Liver (tissue), 9 donors: ENCODE data around the gene OTX2. TPM values are rescaled to one million over a fixed set of nuclear protein-coding genes. Genes with fewer than 3 reads are reported as not detected.

Experiments
- DNase-seq: peaks from one replicate; pipeline ENCODE4 v3.0.0-alpha.2; 2017; ENCODE audit warnings: low spot score
- H3K27ac ChIP-seq, 2 donors: one replicate each; pipeline ENCODE4 v1.7.0; 2013; ENCODE audit warnings: inconsistent platforms in 2 of 2, low read length in 2 of 2, control low read depth in 1 of 2, low read depth in 1 of 2, mild to moderate bottlenecking in 1 of 2
- H3K27me3 ChIP-seq, 4 donors: one replicate each; pipeline versions ENCODE4 v1.6.1 to v1.7.0; 2013; ENCODE audit warnings: low read length in 3 of 4, inconsistent platforms in 1 of 4, mild to moderate bottlenecking in 1 of 4, moderate library complexity in 1 of 4; ENCODE audit not compliant: control insufficient read depth in 4 of 4, insufficient read depth in 4 of 4
- H3K36me3 ChIP-seq, 4 donors: one replicate each; pipeline versions ENCODE4 v1.6.1 to v1.7.0; 2013; ENCODE audit warnings: low read length in 3 of 4, mild to moderate bottlenecking in 3 of 4, low read depth in 1 of 4, moderate library complexity in 1 of 4; ENCODE audit not compliant: control insufficient read depth in 4 of 4, insufficient read depth in 3 of 4
- H3K4me1 ChIP-seq, 4 donors: one replicate each; pipeline versions ENCODE4 v1.6.1 to v1.7.0; 2013; ENCODE audit warnings: low read length in 3 of 4, mild to moderate bottlenecking in 3 of 4, moderate library complexity in 1 of 4; ENCODE audit not compliant: control insufficient read depth in 4 of 4, insufficient read depth in 4 of 4
- H3K4me3 ChIP-seq, 3 donors: one replicate each; pipeline versions ENCODE4 v1.6.1 to v1.7.0; 2013; ENCODE audit warnings: low read length in 3 of 3, control low read depth in 1 of 3, low read depth in 1 of 3, mild to moderate bottlenecking in 1 of 3
- H3K9ac ChIP-seq, 2 donors: one replicate each; pipeline ENCODE4 v1.7.0; 2013; ENCODE audit warnings: low read length in 2 of 2, mild to moderate bottlenecking in 2 of 2, moderate library complexity in 2 of 2, control low read depth in 1 of 2, low read depth in 1 of 2
- H3K9me3 ChIP-seq, 4 donors: one replicate each; pipeline versions ENCODE4 v1.6.1 to v1.7.0; 2013; ENCODE audit warnings: low read length in 3 of 4; ENCODE audit not compliant: control insufficient read depth in 4 of 4
- ATF3 ChIP-seq: IDR thresholded peaks from 2 replicates; pipeline ENCODE4 v1.6.1; 2016; ENCODE audit warnings: antibody characterized with exemption
- CTCF ChIP-seq: fragments of 150-350 bp; IDR thresholded peaks from 2 replicates; pipeline ENCODE4 v1.5.1; 2017; ENCODE audit warnings: improper control_type of control experiment, low read depth, low read length; ENCODE audit not compliant: missing input control
- EGR1 ChIP-seq, 2 donors: IDR thresholded peaks; 2 replicates each; pipeline ENCODE4 v1.6.1; 2016 to 2018; ENCODE audit warnings: antibody characterized with exemption in 2 of 2, low read depth in 2 of 2
- FOXA1 ChIP-seq: IDR thresholded peaks from 2 replicates; pipeline ENCODE4 v1.6.1; 2016; ENCODE audit warnings: antibody characterized with exemption
- FOXA2 ChIP-seq: IDR thresholded peaks from 2 replicates; pipeline ENCODE4 v1.6.1; 2016; ENCODE audit warnings: antibody characterized with exemption
- GABPA ChIP-seq, 2 donors: IDR thresholded peaks in 1 of 2; conservative IDR thresholded peaks in 1 of 2; 2 replicates each; pipeline ENCODE4 v1.6.1; 2016; ENCODE audit warnings: antibody characterized with exemption in 2 of 2, mild to moderate bottlenecking in 1 of 2, moderate library complexity in 1 of 2
- HNF4A ChIP-seq, 2 donors: conservative IDR thresholded peaks; 2 replicates each; pipeline ENCODE4 v1.6.1; 2016; ENCODE audit warnings: antibody characterized with exemption in 2 of 2, mild to moderate bottlenecking in 2 of 2
- HNF4G ChIP-seq: IDR thresholded peaks from 2 replicates; pipeline ENCODE4 v1.6.1; 2016; ENCODE audit warnings: antibody characterized with exemption
- JUND ChIP-seq, 2 donors: IDR thresholded peaks; 2 replicates each; pipeline ENCODE4 v1.6.1; 2016; ENCODE audit warnings: antibody characterized with exemption in 2 of 2
- MAX ChIP-seq: IDR thresholded peaks from 2 replicates; pipeline ENCODE4 v1.6.1; 2016; ENCODE audit warnings: antibody characterized with exemption
- NR2F2 ChIP-seq: IDR thresholded peaks from 2 replicates; pipeline ENCODE4 v1.6.1; 2016; ENCODE audit warnings: antibody characterized with exemption
- RAD21 ChIP-seq, 2 donors: IDR thresholded peaks; 2 replicates each; pipeline ENCODE4 v1.6.1; 2016; ENCODE audit warnings: antibody characterized with exemption in 2 of 2, mild to moderate bottlenecking in 2 of 2
- REST ChIP-seq: IDR thresholded peaks from 2 replicates; pipeline ENCODE4 v1.6.1; 2016; ENCODE audit warnings: antibody characterized with exemption, mild to moderate bottlenecking
- RXRA ChIP-seq, 2 donors: IDR thresholded peaks; 2 replicates each; pipeline ENCODE4 v1.6.1; 2017 to 2018; ENCODE audit warnings: antibody characterized with exemption in 2 of 2, mild to moderate bottlenecking in 1 of 2
- SP1 ChIP-seq: IDR thresholded peaks from 2 replicates; pipeline ENCODE4 v1.6.1; 2018; ENCODE audit warnings: antibody characterized with exemption, mild to moderate bottlenecking
- TAF1 ChIP-seq: conservative IDR thresholded peaks from 2 replicates; pipeline ENCODE4 v1.6.1; 2016; ENCODE audit warnings: antibody characterized with exemption, mild to moderate bottlenecking
- YY1 ChIP-seq: IDR thresholded peaks from 2 replicates; pipeline ENCODE4 v1.6.1; 2016; ENCODE audit warnings: antibody characterized with exemption, mild to moderate bottlenecking
- ZBTB33 ChIP-seq: IDR thresholded peaks from 2 replicates; pipeline ENCODE4 v1.6.1; 2016; ENCODE audit warnings: antibody characterized with exemption
- WGBS: extraction: QIAGEN DNeasy Blood & Tissue Kit; methylation state at CpG from one replicate; pipeline ENCODE4 v1.1.7; 2013; 5-methylcytosine and 5-hydroxymethylcytosine counted together
- polyA plus RNA-seq, 2 donors: library from polyadenylated mRNA; stranded (reverse) in 1 of 2; unstranded in 1 of 2; fragments of 200-250 nt in 1 of 2; fragments of >200 nt in 1 of 2; fragmentation: Nextera tagmentation in 1 of 2; extraction: Ambion mirVana in 1 of 2; gene quantifications; one replicate each; pipeline versions ENCODE4 v1.2.1 to v1.2.3, GENCODE V29; 2013 to 2015
- total RNA-seq, 2 donors: library from RNA; depleted of rRNA; stranded (reverse); fragments of >200 nt; gene quantifications; one replicate each; pipeline ENCODE4 v1.2.3, GENCODE V29; 2014
- donor health status: healthy.
- donor health status: healthy.
- donor health status: healthy.
- donor health status: healthy.
- donor health status: healthy.

OTX2 gene
- total and polyA plus RNA-seq, 4 donors, result not detected

GRCh38 chr14:56760164-56760914, 49.9 kb downstream of the OTX2 start:
- no peak overlapping the region for H3K4me3 ChIP-seq

More at GRCh38 chr14:56760164-56760914, 49.9 kb downstream of the OTX2 start:
- Histone ChIP-seq H3K27ac (no peak overlapping the region), H3K27me3 (peaks cover 0 to 3% (median 0%) of the 10 kb centered on the region in 4 donors), H3K9me3 (no peaks in the 10 kb centered on the region), H3K4me1 (no peaks in the 10 kb centered on the region), H3K9ac (no peak overlapping the region), H3K36me3 (no peaks in the 10 kb centered on the region)
- 63% methylated on average over 6 of the region's 6 CpGs for WGBS
- no peak for DNase-seq
- TF ChIP-seq CTCF, result no peak
- TF ChIP-seq TAF1, result no peak
- TF ChIP-seq RXRA (IDR thresholded peaks at IDR 0.05), result no peak
- TF ChIP-seq MAX, result no peak
- no peak for TF ChIP-seq ZBTB33
- TF ChIP-seq SP1, result no peak
- no peak for TF ChIP-seq GABPA (IDR thresholded peaks at IDR 0.05 in 1 of 2, conservative IDR thresholded peaks at IDR 0.05 in 1 of 2)
- no peak for TF ChIP-seq NR2F2
- TF ChIP-seq YY1, result no peak
- no peak for TF ChIP-seq JUND (IDR thresholded peaks at IDR 0.05)
- no peak for TF ChIP-seq EGR1 (IDR thresholded peaks at IDR 0.05; ENCODE audit: low read depth in 2 of 2)
- TF ChIP-seq REST, result no peak
- TF ChIP-seq FOXA1, result no peak
- TF ChIP-seq ATF3, result no peak
- no peak for TF ChIP-seq RAD21 (IDR thresholded peaks at IDR 0.05)
- TF ChIP-seq FOXA2, result no peak
- TF ChIP-seq HNF4G, result no peak
- TF ChIP-seq HNF4A (conservative IDR thresholded peaks at IDR 0.05), result no peak
